Astrocyte (in vitro differentiated cells and primary cell): Measurements from ENCODE around the gene CEP95. TPM values are rescaled to one million over a fixed set of nuclear protein-coding genes. Genes with fewer than 3 reads are reported as not detected.
A peak's percentile ranks its signal among the peaks of the same experiment; 100 is the strongest.

Source experiments
- DNase-seq: peaks from one replicate; pipeline ENCODE4 v3.0.0-alpha.2; 2010; ENCODE audit warnings: low read depth
- FAIRE-seq: peaks from 2 replicates; lab custom pipeline; 2011; peaks lifted over from hg19 to GRCh38; lab: Jason Lieb, UNC
- H2AFZ ChIP-seq: 2 replicates; pipeline ENCODE4 v1.6.0; 2012; ENCODE audit warnings: low read depth, low read length, inconsistent platforms
- H3K27ac ChIP-seq: 2 replicates; pipeline ENCODE4 v1.5.1; 2011; ENCODE audit warnings: low read depth, low read length, inconsistent platforms
- H3K27me3 ChIP-seq: 2 replicates; pipeline ENCODE4 v1.6.0; 2011; ENCODE audit warnings: low read length, inconsistent platforms; ENCODE audit not compliant: insufficient read depth
- H3K36me3 ChIP-seq: 2 replicates; pipeline ENCODE4 v1.5.1; 2011; ENCODE audit warnings: low read length, inconsistent platforms; ENCODE audit not compliant: insufficient read depth
- H3K4me1 ChIP-seq: 2 replicates; pipeline ENCODE4 v1.5.1; 2011; ENCODE audit warnings: low read length, inconsistent platforms; ENCODE audit not compliant: insufficient read depth
- H3K4me2 ChIP-seq: 2 replicates; pipeline ENCODE4 v1.6.0; 2012; ENCODE audit warnings: low read length, inconsistent platforms
- H3K4me3 ChIP-seq: 2 replicates; pipeline ENCODE4 v1.5.1; 2011; ENCODE audit warnings: low read depth, mild to moderate bottlenecking, low read length, inconsistent platforms; ENCODE audit not compliant: insufficient read depth
- H3K79me2 ChIP-seq: 2 replicates; pipeline ENCODE4 v1.6.0; 2012; ENCODE audit warnings: mild to moderate bottlenecking, low read length, inconsistent platforms; ENCODE audit not compliant: insufficient read depth
- H3K9ac ChIP-seq: 2 replicates; pipeline ENCODE4 v1.6.0; 2012; ENCODE audit warnings: mild to moderate bottlenecking, low read length, inconsistent platforms
- H3K9me3 ChIP-seq: 2 replicates; pipeline ENCODE4 v1.5.1; 2012; ENCODE audit warnings: low read depth, mild to moderate bottlenecking, low read length, inconsistent platforms; ENCODE audit not compliant: insufficient read depth
- H4K20me1 ChIP-seq: 2 replicates; pipeline ENCODE4 v1.6.0; 2012; ENCODE audit warnings: low read length, inconsistent platforms; ENCODE audit not compliant: insufficient read depth
- H3K27ac Mint-ChIP-seq: one replicate; pipeline ENCODE4 v1.8.0; 2021; ENCODE audit warnings: mild to moderate bottlenecking, mixed read lengths; ENCODE audit not compliant: unreplicated experiment
- H3K27me3 Mint-ChIP-seq: one replicate; pipeline ENCODE4 v1.8.0; 2021; ENCODE audit warnings: low read depth, mixed read lengths; ENCODE audit not compliant: unreplicated experiment
- H3K36me3 Mint-ChIP-seq: one replicate; pipeline ENCODE4 v1.8.0; 2021; ENCODE audit warnings: low read depth, mixed read lengths; ENCODE audit not compliant: unreplicated experiment
- H3K4me1 Mint-ChIP-seq: one replicate; pipeline ENCODE4 v1.8.0; 2021; ENCODE audit warnings: low read depth, mixed read lengths; ENCODE audit not compliant: unreplicated experiment
- H3K4me3 Mint-ChIP-seq: one replicate; pipeline ENCODE4 v1.8.0; 2021; ENCODE audit warnings: mild to moderate bottlenecking, moderate library complexity, mixed read lengths; ENCODE audit not compliant: unreplicated experiment
- H3K9me3 Mint-ChIP-seq: one replicate; pipeline ENCODE4 v1.8.0; 2021; ENCODE audit warnings: mild to moderate bottlenecking, mixed read lengths; ENCODE audit not compliant: unreplicated experiment
- CTCF ChIP-seq: IDR thresholded peaks from 2 replicates; pipeline ENCODE4 v1.5.1; 2011; ENCODE audit warnings: low read depth, mild to moderate bottlenecking, inconsistent platforms, low read length, moderate library complexity; ENCODE audit not compliant: insufficient read depth
- EZH2 ChIP-seq: IDR thresholded peaks from 2 replicates; pipeline ENCODE4 v1.6.1; 2012; ENCODE audit warnings: mild to moderate bottlenecking, low read length, inconsistent platforms; ENCODE audit not compliant: insufficient read depth
- total RNA-seq: library from RNA; stranded (reverse); gene quantifications from 2 replicates; pipeline ENCODE4 v1.2.1, GENCODE V29; 2021

Gene CEP95
- total RNA-seq, 1 donor from 2014 or later, result 35.2 TPM

DNA sequence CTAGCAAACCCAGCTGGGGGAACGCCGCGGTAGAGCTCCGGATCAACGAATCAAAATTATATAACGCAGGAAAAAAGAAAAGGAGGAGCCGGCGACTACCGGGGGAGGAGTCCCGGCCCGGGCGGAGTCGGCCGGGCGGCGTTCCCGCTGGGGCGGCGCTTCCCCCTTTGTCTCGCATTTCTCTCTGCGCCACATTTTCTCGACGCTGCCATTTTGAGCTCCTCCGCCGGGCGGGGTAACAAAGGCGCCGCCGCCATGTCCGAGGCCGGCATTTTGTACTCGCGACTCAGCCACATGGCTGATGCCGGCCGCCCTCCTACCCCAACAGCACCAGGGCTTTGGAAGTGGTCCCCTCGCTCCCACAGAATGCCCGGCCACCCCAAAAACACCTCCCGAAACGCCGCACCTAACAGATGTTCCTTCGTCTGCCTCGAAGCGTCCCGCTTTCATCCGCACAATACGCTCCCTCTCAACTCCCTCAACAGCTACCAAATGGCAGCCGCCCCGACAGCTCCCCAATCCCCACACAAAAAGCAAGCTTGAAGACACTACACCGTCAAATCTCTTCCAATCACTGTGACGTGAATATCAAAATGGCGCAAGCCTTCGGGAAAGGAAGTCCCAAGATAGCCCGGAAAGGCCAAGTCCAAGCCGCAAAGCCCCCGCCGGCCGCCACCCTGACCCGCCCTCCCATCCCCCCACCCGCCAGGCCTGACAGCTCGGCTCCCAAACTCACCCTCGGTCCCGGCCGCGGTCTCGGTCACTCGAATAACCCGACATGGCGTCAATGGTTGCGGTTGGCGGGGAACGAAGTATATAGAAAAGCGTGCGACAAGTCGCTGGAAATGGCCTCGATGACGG is 1.2 kb upstream of the CEP95 start:
- Mint-ChIP-seq H3K27me3 (no peaks in the 10 kb centered on the region), H3K9me3 (no peaks in the 10 kb centered on the region), H3K4me3 (peak overlapping the region; percentile 94), H3K27ac (peak overlapping the region; percentile 99), H3K4me1 (peaks cover 32% of the 10 kb centered on the region), H3K36me3 (peaks cover 18% of the 10 kb centered on the region)
- no peak overlapping the region for H2AFZ ChIP-seq
- FAIRE-seq (no peak), DNase-seq (peak; percentile 62)
- H3K79me2 ChIP-seq, result peaks cover 93% of the 10 kb centered on the region
- H3K4me3 ChIP-seq, result peak overlapping the region; percentile 100
- peaks cover 47% of the 10 kb centered on the region for H3K36me3 ChIP-seq
- no peaks in the 10 kb centered on the region for H3K9me3 ChIP-seq
- peaks cover 82% of the 10 kb centered on the region for H4K20me1 ChIP-seq
- H3K4me2 ChIP-seq, result peak overlapping the region; percentile 93
- H3K27me3 ChIP-seq, result no peaks in the 10 kb centered on the region
- peaks cover 29% of the 10 kb centered on the region for H3K4me1 ChIP-seq
- peak overlapping the region; percentile 99 for H3K27ac ChIP-seq
- peak overlapping the region; percentile 100 for H3K9ac ChIP-seq
- no peak for TF ChIP-seq CTCF
- TF ChIP-seq EZH2, result no peak

DNA sequence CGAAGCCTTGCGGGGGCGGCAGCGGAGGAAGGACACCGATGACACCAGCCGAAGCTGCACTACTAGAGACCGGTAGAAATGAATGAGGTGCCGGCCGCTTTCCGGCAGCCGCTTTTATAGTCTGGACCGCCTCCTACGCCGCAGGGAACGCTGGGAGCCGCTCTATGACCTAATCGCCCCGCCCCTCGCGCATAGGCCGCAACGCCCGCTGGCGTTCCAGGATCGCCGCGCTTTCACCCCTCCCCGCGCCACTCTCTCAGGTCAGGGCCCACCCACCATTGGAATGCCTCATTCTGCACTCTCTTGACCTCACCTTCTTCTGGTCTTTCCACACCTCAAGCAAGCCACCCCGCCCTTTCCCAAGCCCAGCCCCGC is 589 bp upstream of the CEP95 start, which contains the start of gene DDX5:
Gene DDX5, minus strand, starts transcription at position 89 of the 375 bp plus-strand sequence. CDS start 170 bp downstream, outside the sequence.
- no peaks in the 10 kb centered on the region for H3K27me3 ChIP-seq
- Mint-ChIP-seq H3K9me3 (no peaks in the 10 kb centered on the region), H3K27me3 (no peaks in the 10 kb centered on the region), H3K4me3 (peak within 1 kb of the TSS; percentile 94), H3K36me3 (peaks cover 18% of the 10 kb centered on the region), H3K4me1 (peaks cover 29% of the 10 kb centered on the region), H3K27ac (peak within 1 kb of the TSS; percentile 99)
- peak within 1 kb of the TSS; percentile 67 for H2AFZ ChIP-seq
- FAIRE-seq, result no peak
- TF ChIP-seq EZH2 (no peak), CTCF (no peak)
- peak within 1 kb of the TSS; percentile 99 for H3K27ac ChIP-seq
- no peak for DNase-seq
- H3K36me3 ChIP-seq, result peaks cover 40% of the 10 kb centered on the region
- peaks cover 75% of the 10 kb centered on the region for H4K20me1 ChIP-seq
- H3K9me3 ChIP-seq, result no peaks in the 10 kb centered on the region
- H3K4me1 ChIP-seq, result peaks cover 23% of the 10 kb centered on the region
- H3K9ac ChIP-seq, result peak within 1 kb of the TSS; percentile 100
- H3K4me2 ChIP-seq, result peak within 1 kb of the TSS; percentile 93
- H3K79me2 ChIP-seq, result peaks cover 88% of the 10 kb centered on the region
- H3K4me3 ChIP-seq, result peak within 1 kb of the TSS; percentile 100

DNA sequence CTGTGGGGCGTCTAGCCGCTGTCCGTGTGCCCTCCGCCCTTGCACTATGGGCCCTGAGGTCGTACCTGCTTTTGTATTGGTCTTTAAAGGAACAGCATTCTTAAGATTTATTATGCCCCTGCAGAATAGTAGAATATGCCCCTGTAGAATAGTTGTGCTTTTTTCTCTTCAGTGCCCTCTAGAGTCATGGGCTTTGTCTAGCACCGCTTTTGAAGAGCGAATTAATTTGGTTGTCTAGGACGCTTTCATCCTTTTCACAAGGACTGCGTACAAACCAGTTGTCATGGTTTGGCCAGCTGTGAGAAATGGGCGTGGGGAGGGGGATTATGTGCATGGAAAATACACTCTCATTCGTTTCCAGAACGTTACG is 621 bp downstream of the CEP95 start:
- Histone ChIP-seq H3K9me3 (no peaks in the 10 kb centered on the region), H3K27me3 (no peaks in the 10 kb centered on the region), H3K4me3 (peak overlapping the region; percentile 100), H2AFZ (peak overlapping the region; percentile 67), H3K27ac (peak overlapping the region; percentile 99), H3K4me2 (peak overlapping the region; percentile 93), H3K36me3 (peaks cover 37% of the 10 kb centered on the region), H3K79me2 (peaks cover 82% of the 10 kb centered on the region), H4K20me1 (peaks cover 68% of the 10 kb centered on the region), H3K4me1 (peaks cover 19% of the 10 kb centered on the region), H3K9ac (peak overlapping the region; percentile 100)
- peaks cover 20% of the 10 kb centered on the region for H3K36me3 Mint-ChIP-seq
- no peaks in the 10 kb centered on the region for H3K27me3 Mint-ChIP-seq
- TF ChIP-seq EZH2 (no peak), CTCF (peak; percentile 38)
- peaks cover 18% of the 10 kb centered on the region for H3K4me1 Mint-ChIP-seq
- DNase-seq, result peak; percentile 74
- H3K4me3 Mint-ChIP-seq, result peak overlapping the region; percentile 94
- H3K9me3 Mint-ChIP-seq, result no peaks in the 10 kb centered on the region
- H3K27ac Mint-ChIP-seq, result peak overlapping the region; percentile 99
- no peak for FAIRE-seq
